Activated B cell treated with CpG ODN at 0.5 μM for 24 hours (primary cell): ENCODE data around the gene KIF21B. TPM values are rescaled to one million over a fixed set of nuclear protein-coding genes. Genes with fewer than 3 reads are reported as not detected.

Source experiments
- ATAC-seq: fragments of 200-7000 bp; cut with Tn5 transposase; one replicate; pipeline ENCODE4 v1.10.0; 2021; ENCODE audit warnings: low read depth, mild to moderate bottlenecking, moderate library complexity
- CTCF ChIA-PET: fragments of 350-600 bp; sonication (Branson Sonifier 250); formaldehyde crosslinking; loops from one replicate; lab custom pipeline; 2021; ENCODE audit warnings: antibody characterized with exemption; lab: Charles Lee
- POLR2A ChIA-PET: fragments of 350-600 bp; sonication (Branson Sonifier 250); formaldehyde crosslinking; loops from one replicate; lab custom pipeline; 2021; ENCODE audit warnings: antibody characterized with exemption; lab: Charles Lee
- DNase-seq: peaks from one replicate; pipeline ENCODE4 v3.0.0; 2022
- H3K27ac Mint-ChIP-seq: one replicate; pipeline ENCODE4 v1.8.0; 2020; ENCODE audit warnings: mixed read lengths
- H3K27me3 Mint-ChIP-seq: one replicate; pipeline ENCODE4 v1.8.0; 2021; ENCODE audit warnings: mixed read lengths
- H3K36me3 Mint-ChIP-seq: one replicate; pipeline ENCODE4 v1.8.0; 2021; ENCODE audit warnings: low read depth, mixed read lengths
- H3K4me1 Mint-ChIP-seq: one replicate; pipeline ENCODE4 v1.8.0; 2021; ENCODE audit warnings: mixed read lengths
- H3K4me3 Mint-ChIP-seq: one replicate; pipeline ENCODE4 v1.8.0; 2020; ENCODE audit warnings: mild to moderate bottlenecking, mixed read lengths
- H3K9me3 Mint-ChIP-seq: one replicate; pipeline ENCODE4 v1.8.0; 2020; ENCODE audit warnings: mixed read lengths
- intact Hi-C: fragments of 100-400 bp; cut with micrococcal nuclease; formaldehyde crosslinking; loops from one replicate; pipeline ENCODE4 v1.15.1; 2024
- total RNA-seq: library from RNA; stranded (reverse); gene quantifications from 2 replicates; pipeline ENCODE4 v1.2.3, GENCODE V29; 2022
- TF ChIP-seq, protein P1 (sequence below): fragments of 200-600 bp; IDR thresholded peaks from one replicate; pipeline ENCODE4 v1.8.0; 2022; ENCODE audit warnings: antibody characterized with exemption, mild to moderate bottlenecking

KIF21B gene
- total RNA-seq, 1 donor from 2014 or later = 31.8 TPM

DNA sequence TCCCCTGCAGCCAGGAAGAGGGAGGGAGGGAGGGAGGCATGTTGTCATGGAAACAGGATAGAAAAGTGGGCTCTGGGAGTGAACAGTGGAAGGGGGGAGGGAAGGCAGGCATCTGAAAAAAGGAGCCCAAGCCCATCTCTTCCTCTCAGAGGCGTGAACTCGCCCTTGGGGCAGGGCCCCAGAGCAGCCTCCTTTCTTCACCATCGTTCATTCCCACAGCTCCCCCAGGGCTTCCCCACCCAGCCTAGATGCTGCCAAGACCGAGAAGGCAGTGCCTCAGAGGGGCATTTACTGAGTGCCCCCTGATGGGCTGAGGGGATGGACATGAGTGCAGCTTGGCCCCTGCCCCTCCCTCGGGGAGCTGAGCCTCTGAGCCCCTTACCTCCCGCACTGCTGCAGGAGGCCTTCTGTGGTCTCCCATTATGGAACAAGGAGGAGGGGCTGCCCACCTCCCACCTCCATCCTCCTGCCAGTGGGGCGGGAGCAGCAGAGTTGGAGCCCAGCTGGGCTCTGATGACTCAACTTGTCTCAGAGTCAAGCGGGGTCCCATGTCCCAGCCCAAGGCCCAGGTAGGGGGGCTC lies 39.1 kb upstream of the KIF21B start:
- ChIA-PET POLR2A (no interaction called here), CTCF (no interaction called here)
- Mint-ChIP-seq H3K27ac (no peak overlapping the region), H3K4me3 (no peak overlapping the region), H3K36me3 (no peaks in the 10 kb centered on the region), H3K27me3 (peaks cover 12% of the 10 kb centered on the region), H3K4me1 (peaks cover 6% of the 10 kb centered on the region), H3K9me3 (no peaks in the 10 kb centered on the region)
- no peak for ATAC-seq
- TF ChIP-seq, protein P1, sequence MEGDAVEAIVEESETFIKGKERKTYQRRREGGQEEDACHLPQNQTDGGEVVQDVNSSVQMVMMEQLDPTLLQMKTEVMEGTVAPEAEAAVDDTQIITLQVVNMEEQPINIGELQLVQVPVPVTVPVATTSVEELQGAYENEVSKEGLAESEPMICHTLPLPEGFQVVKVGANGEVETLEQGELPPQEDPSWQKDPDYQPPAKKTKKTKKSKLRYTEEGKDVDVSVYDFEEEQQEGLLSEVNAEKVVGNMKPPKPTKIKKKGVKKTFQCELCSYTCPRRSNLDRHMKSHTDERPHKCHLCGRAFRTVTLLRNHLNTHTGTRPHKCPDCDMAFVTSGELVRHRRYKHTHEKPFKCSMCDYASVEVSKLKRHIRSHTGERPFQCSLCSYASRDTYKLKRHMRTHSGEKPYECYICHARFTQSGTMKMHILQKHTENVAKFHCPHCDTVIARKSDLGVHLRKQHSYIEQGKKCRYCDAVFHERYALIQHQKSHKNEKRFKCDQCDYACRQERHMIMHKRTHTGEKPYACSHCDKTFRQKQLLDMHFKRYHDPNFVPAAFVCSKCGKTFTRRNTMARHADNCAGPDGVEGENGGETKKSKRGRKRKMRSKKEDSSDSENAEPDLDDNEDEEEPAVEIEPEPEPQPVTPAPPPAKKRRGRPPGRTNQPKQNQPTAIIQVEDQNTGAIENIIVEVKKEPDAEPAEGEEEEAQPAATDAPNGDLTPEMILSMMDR = no peak
- no peak for DNase-seq
- intact Hi-C loops = no loop called here

DNA sequence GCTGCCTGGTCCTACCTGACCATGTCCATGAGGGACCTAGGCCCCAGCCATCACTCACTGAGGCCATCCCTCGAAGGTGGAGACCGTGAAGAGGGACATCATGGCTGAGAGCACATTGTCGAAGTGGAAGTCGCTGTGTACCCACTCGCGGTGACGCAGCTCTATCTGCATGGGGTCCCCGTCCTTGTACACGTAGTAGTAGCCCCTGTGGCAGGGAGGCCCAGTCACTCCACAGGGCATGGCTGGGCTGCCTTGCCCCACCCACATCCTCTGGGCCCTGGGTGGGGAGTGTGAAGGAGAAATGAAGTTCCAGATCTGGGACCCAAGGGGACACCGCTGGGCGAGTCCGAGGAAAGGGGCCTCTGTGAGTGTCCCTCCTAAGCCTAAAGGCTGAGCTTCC lies 38.4 kb upstream of the KIF21B start:
- POLR2A ChIA-PET = no interaction called here
- no peaks in the 10 kb centered on the region for H3K9me3 Mint-ChIP-seq
- H3K27ac Mint-ChIP-seq = no peak overlapping the region
- TF ChIP-seq, protein P1 = no peak
- CTCF ChIA-PET = no interaction called here
- no peak for DNase-seq
- H3K4me1 Mint-ChIP-seq = peaks cover 13% of the 10 kb centered on the region
- intact Hi-C loops = no loop called here
- ATAC-seq = no peak
- no peaks in the 10 kb centered on the region for H3K36me3 Mint-ChIP-seq
- H3K27me3 Mint-ChIP-seq = peaks cover 9% of the 10 kb centered on the region
- no peak overlapping the region for H3K4me3 Mint-ChIP-seq

DNA sequence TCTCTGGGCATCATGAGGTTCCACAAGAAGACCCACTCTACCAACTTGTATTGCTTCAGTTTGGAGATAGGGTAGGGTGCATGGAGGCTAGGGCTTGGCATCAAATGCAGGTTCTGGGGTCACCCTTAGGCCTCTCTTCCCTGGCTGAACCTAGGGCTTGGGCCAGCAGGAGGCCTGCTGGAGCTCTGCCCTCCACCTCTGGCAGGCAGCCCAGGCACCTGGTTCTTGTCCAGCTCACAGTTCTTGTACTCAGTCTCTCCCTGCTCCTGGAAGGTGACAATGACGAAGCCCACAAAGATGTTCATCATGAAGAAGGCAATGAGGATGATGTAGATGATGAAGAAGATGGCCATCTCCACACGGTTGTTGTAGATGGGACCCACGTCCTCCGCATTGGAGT lies 37.5 kb upstream of the KIF21B start:
- intact Hi-C loops = no loop called here
- no peaks in the 10 kb centered on the region for H3K36me3 Mint-ChIP-seq
- peaks cover 6% of the 10 kb centered on the region for H3K27me3 Mint-ChIP-seq
- ATAC-seq (no peak), DNase-seq (no peak)
- ChIA-PET POLR2A (no interaction called here), CTCF (no interaction called here)
- no peak overlapping the region for H3K27ac Mint-ChIP-seq
- H3K9me3 Mint-ChIP-seq = no peaks in the 10 kb centered on the region
- H3K4me3 Mint-ChIP-seq = no peak overlapping the region
- TF ChIP-seq, protein P1 = no peak
- peaks cover 21% of the 10 kb centered on the region for H3K4me1 Mint-ChIP-seq

GRCh38 chr1:201060586-201060985 lies 37.1 kb upstream of the KIF21B start:
- peaks cover 5% of the 10 kb centered on the region for H3K27me3 Mint-ChIP-seq
- ChIA-PET CTCF (no interaction called here), POLR2A (no interaction called here)

DNA sequence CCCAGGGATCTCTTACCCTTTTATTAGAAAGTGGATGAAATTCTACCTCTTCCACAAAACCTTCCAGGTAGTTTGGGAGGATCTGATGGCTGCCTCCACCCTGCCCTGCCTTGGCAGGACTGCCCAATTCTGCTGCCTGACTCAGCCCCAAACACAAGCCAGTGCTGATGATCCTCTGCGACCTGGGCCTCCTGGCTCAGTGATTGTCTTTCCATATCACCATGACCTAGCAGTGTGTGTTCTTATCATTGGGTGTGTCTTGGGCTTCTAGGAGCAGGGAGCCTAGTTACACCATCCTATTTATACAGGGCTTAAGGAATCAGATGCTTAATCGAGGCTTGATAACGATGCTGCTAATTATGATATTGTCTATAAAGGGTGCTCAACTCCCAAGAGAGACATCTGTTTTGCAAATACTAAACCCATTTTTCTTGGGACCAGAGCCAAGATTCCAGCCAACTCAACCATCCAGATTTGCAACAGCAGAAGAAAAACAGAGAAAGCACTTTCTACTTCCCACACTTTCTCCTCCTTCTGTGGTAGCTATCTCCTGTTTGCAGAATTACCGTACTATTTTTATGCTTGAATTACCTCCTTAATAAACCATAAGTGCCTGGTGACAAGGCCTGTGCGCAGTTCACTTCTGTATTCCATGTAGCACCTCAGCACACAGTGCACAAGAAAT lies 36.5 kb upstream of the KIF21B start:
- intact Hi-C loops = no loop called here
- H3K4me3 Mint-ChIP-seq = no peak overlapping the region
- peaks cover 32% of the 10 kb centered on the region for H3K4me1 Mint-ChIP-seq
- CTCF ChIA-PET = no interaction called here
- TF ChIP-seq, protein P1 = no peak
- no peak for ATAC-seq
- peaks cover 3% of the 10 kb centered on the region for H3K27me3 Mint-ChIP-seq
- no peak overlapping the region for H3K27ac Mint-ChIP-seq
- no peak for DNase-seq
- POLR2A ChIA-PET = no interaction called here
- H3K9me3 Mint-ChIP-seq = no peaks in the 10 kb centered on the region
- no peaks in the 10 kb centered on the region for H3K36me3 Mint-ChIP-seq

More at GRCh38 chr1:201060586-201060985, 37.1 kb upstream of the KIF21B start:
- H3K9me3 Mint-ChIP-seq = no peaks in the 10 kb centered on the region
- no peak overlapping the region for H3K27ac Mint-ChIP-seq
- TF ChIP-seq, protein P1 = no peak
- H3K36me3 Mint-ChIP-seq = no peaks in the 10 kb centered on the region
- DNase-seq (no peak), ATAC-seq (no peak)
- peaks cover 26% of the 10 kb centered on the region for H3K4me1 Mint-ChIP-seq
- intact Hi-C loops = no loop called here
- H3K4me3 Mint-ChIP-seq = no peak overlapping the region
